Heart right ventricle (tissue), 16 donors: ENCODE results near the gene RNASE12. TPM values are rescaled to one million over a fixed set of nuclear protein-coding genes. Genes with fewer than 3 reads are reported as not detected.

Experiments
- ATAC-seq, 8 donors: fragments of 200-7000 bp; cut with Tn5 transposase; one replicate each; pipeline ENCODE4 v1.9.1; 2020; ENCODE audit warnings: mild to moderate bottlenecking in 8 of 8, moderate library complexity in 8 of 8, moderate number of reproducible peaks in 1 of 8
- DNase-seq, 2 donors: peaks; one replicate each; pipeline ENCODE4 v3.0.0-alpha.2; 2020
- H3K27ac ChIP-seq, 10 donors: fragments of 200-600 bp; sonication (generic) in 2 of 10; one replicate each; pipeline versions ENCODE4 v1.5.0 to v1.8.0; 2020 to 2022; ENCODE audit warnings: mild to moderate bottlenecking in 3 of 10
- H3K27me3 ChIP-seq, 7 donors: fragments of 200-600 bp; one replicate each; pipeline ENCODE4 v1.8.0; 2021 to 2022; ENCODE audit warnings: mild to moderate bottlenecking in 2 of 7
- H3K36me3 ChIP-seq, 9 donors: fragments of 200-600 bp; sonication (generic) in 1 of 9; one replicate each; pipeline versions ENCODE4 v1.5.0 to v1.8.0; 2020 to 2022; ENCODE audit warnings: mild to moderate bottlenecking in 2 of 9
- H3K4me1 ChIP-seq, 9 donors: fragments of 200-600 bp; sonication (generic) in 1 of 9; one replicate each; pipeline versions ENCODE4 v1.5.0 to v1.8.0; 2020 to 2022; ENCODE audit warnings: mild to moderate bottlenecking in 4 of 9
- H3K4me3 ChIP-seq, 10 donors: fragments of 200-600 bp; sonication (generic) in 2 of 10; one replicate each; pipeline versions ENCODE4 v1.5.0 to v1.8.0; 2020 to 2022; ENCODE audit warnings: mild to moderate bottlenecking in 7 of 10, moderate library complexity in 2 of 10
- H3K9me3 ChIP-seq, 11 donors: fragments of 200-600 bp in 10 of 11; sonication (generic) in 2 of 11; one replicate each; pipeline versions ENCODE4 v1.5.0 to v1.8.0; 2013 to 2022; ENCODE audit warnings: mild to moderate bottlenecking in 2 of 11, control low read depth in 1 of 11, moderate library complexity in 1 of 11
- WGBS, 2 donors: extraction: QIAGEN DNeasy Blood & Tissue Kit; methylation state at CpG; one replicate each; pipeline ENCODE4 v1.1.7; 2013; ENCODE audit warnings: inconsistent platforms in 1 of 2; 5-methylcytosine and 5-hydroxymethylcytosine counted together
- intact Hi-C, 10 donors: fragments of 100-400 bp; cut with DNase I; formaldehyde crosslinking; loops; one replicate each; pipeline versions ENCODE4 v1.11.1 to v1.14.2; 2022
- polyA plus RNA-seq, 2 donors: library from polyadenylated mRNA; stranded (reverse); fragments of 200-250 nt; gene quantifications; one replicate each; pipeline ENCODE4 v1.2.3, GENCODE V29; 2013
- total RNA-seq, 10 donors: library from RNA; stranded (reverse); fragmentation: NEBNext Ultra II Directional in 3 of 10; extraction: Animal tissue kit (Norgen Biotek cat#: 25700) in 3 of 10; gene quantifications; one replicate each; pipeline versions ENCODE4 v1.2.1 to v1.2.4, GENCODE V29; 2021 to 2023
- TF ChIP-seq, protein P1 (sequence below), 9 donors: fragments of 200-600 bp; sonication (generic) in 2 of 9; IDR thresholded peaks; one replicate each; pipeline versions ENCODE4 v1.5.0 to v1.8.0; 2021 to 2022; ENCODE audit warnings: antibody characterized with exemption in 9 of 9, mild to moderate bottlenecking in 5 of 9, moderate library complexity in 1 of 9
- donor health status: Arrhythmogenic right ventricular cardiomyopathy.
- donor health status: ischemic (EF 13 %, LVEDD 7.1; RV severe dilation, severe dysfunction).
- donor health status: healthy with polysubstance abuse.
- donor health status: DM: no; HTN: yes; CAD: no.
- donor health status: DM: no; HTN: no; CAD: no.
- donor health status: ischemic (EF 25% LVEDD 6.9; RV normal size, moderate dysfunction).
- donor health status: ischemic (EF 25% LVEDD 5.7; RV mildly dilated, moderate dysfunction).
- donor health status: healthy.
- donor health status: DM: yes; HTN: yes; CAD: no.
- donor health status: Ischemic cardiomyopathy.
- donor health status: ischemic (EF 35%, LVEDD 5.7; RV mildly dilated, moderate dysfunction).
- donor health status: nonischemic (EF 11% LVEDD 7.7; RV severe dilation, severe dysfunction).
- donor health status: DM: yes; HTN: yes; CAD: no.
- donor health status: PGD.
- donor health status: ischemic (EF 29% LVEDD 5.4; RV normal size, mild dysfunction).
- donor health status: nonischemic (EF 23%, LVEDD 6.1; RV moderate dilation, normal function).

RNASE12 gene
- total and polyA plus RNA-seq, 12 donors = not detected

DNA sequence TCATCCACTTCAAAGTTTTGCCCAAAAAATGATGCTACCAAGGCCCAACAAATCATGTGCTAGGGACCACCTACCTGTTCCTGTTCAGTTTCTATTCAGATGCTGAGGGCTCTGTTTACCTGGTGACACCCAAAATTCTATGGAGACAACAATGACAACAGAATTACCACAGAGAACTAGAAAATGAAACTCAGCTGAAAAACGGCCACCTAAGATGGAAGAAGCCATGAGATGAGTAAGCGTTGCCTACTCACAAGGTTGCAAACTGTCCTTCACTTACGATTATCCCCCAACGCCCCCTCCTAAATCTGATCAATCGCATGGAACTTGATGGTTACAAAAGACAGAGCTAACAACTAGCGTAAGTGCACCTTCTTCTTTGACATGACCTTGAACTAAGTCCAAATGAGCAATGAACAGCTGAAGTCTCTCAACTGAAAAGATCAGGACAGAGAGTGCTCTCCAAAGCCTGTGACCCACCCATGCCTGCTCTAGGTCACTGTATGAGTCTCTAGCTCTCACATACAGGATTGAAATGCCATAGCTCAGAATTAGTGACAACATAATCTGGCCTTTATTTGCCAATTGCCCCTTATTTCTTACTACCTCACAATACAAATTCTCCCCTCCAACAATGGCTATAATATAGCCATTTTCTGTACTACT lies 3.6 kb downstream of the RNASE12 start, which contains the start of gene RNASE11:
RNASE11 (minus strand) TSS at position 513 of the 666 bp plus-strand sequence.
- WGBS, 2 donors = 75 to 80% methylated on average over 6 of the region's 6 CpGs
- peak in 1 of 8 donors; percentile 52 for ATAC-seq
- intact Hi-C loops = no loop called here

DNA sequence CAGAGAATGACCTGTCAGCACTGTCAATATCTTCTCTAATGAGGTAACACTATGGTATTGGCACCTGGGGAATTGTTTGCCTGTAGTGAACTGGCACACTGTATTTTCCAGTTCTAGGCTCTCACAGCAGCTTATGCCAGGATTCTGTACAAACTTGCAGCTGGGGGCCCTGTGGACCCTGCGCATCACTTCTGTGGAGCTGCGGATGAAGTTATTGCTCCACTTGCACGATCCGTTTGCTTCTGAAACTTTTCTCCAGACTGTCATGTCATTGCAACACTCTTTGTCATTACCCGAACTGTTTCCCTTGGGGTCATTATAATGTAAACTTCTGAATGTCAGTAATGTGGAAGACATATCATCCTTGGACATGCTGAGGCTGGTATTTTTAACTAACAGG lies 7.3 kb downstream of the RNASE12 start:
- 68 to 78% methylated on average over 5 of the region's 5 CpGs for WGBS, 2 donors
- DNase-seq = no peak
- intact Hi-C loops = no loop called here
- TF ChIP-seq, protein P1, sequence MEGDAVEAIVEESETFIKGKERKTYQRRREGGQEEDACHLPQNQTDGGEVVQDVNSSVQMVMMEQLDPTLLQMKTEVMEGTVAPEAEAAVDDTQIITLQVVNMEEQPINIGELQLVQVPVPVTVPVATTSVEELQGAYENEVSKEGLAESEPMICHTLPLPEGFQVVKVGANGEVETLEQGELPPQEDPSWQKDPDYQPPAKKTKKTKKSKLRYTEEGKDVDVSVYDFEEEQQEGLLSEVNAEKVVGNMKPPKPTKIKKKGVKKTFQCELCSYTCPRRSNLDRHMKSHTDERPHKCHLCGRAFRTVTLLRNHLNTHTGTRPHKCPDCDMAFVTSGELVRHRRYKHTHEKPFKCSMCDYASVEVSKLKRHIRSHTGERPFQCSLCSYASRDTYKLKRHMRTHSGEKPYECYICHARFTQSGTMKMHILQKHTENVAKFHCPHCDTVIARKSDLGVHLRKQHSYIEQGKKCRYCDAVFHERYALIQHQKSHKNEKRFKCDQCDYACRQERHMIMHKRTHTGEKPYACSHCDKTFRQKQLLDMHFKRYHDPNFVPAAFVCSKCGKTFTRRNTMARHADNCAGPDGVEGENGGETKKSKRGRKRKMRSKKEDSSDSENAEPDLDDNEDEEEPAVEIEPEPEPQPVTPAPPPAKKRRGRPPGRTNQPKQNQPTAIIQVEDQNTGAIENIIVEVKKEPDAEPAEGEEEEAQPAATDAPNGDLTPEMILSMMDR (IDR thresholded peaks at IDR 0.05) = no peak
- no peaks in the 10 kb centered on the region for H3K4me1 ChIP-seq
- H3K27ac ChIP-seq = no peak overlapping the region
- peaks cover 0 to 13% (median 0%) of the 10 kb centered on the region in 7 donors for H3K27me3 ChIP-seq
- H3K36me3 ChIP-seq = no peaks in the 10 kb centered on the region
- H3K9me3 ChIP-seq = no peaks in the 10 kb centered on the region
- no peak for ATAC-seq
- H3K4me3 ChIP-seq = no peak overlapping the region

More for the DNA sequence above, 3.6 kb downstream of the RNASE12 start, which contains the start of gene RNASE11:
- no peaks in the 10 kb centered on the region for H3K9me3 ChIP-seq
- H3K36me3 ChIP-seq = no peaks in the 10 kb centered on the region
- H3K4me1 ChIP-seq = no peaks in the 10 kb centered on the region
- no peak for DNase-seq
- H3K27me3 ChIP-seq = peaks cover 0 to 23% (median 4%) of the 10 kb centered on the region in 7 donors
- H3K4me3 ChIP-seq = no peak within 1 kb of the TSS
- TF ChIP-seq, protein P1 (IDR thresholded peaks at IDR 0.05) = no peak
- no peak within 1 kb of the TSS for H3K27ac ChIP-seq

DNA sequence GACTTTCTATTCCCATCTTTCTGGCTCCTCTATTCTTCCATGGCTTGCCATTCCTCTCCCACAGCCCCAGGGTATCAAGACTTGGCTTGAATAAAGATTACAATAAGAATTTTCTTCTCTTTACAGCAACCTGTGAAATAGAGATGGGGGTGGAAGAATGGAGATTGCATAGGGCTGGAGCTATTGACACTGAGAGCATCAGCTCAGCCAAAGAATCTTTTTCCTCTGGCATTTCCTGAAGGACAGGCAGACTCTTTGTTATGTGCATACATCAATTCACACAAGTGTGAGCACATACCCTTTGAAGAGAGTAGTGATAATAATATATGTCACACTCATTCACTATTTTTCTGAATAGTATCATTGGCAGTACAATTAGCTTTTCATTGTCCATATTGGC lies 8.0 kb downstream of the RNASE12 start:
- Histone ChIP-seq H3K4me1 (no peaks in the 10 kb centered on the region), H3K9me3 (no peaks in the 10 kb centered on the region), H3K4me3 (no peak overlapping the region), H3K27ac (no peak overlapping the region), H3K27me3 (peaks cover 0 to 13% (median 0%) of the 10 kb centered on the region in 7 donors), H3K36me3 (no peaks in the 10 kb centered on the region)
- intact Hi-C loops = no loop called here
- ATAC-seq (no peak), DNase-seq (no peak)
- TF ChIP-seq, protein P1 (IDR thresholded peaks at IDR 0.05) = no peak

DNA sequence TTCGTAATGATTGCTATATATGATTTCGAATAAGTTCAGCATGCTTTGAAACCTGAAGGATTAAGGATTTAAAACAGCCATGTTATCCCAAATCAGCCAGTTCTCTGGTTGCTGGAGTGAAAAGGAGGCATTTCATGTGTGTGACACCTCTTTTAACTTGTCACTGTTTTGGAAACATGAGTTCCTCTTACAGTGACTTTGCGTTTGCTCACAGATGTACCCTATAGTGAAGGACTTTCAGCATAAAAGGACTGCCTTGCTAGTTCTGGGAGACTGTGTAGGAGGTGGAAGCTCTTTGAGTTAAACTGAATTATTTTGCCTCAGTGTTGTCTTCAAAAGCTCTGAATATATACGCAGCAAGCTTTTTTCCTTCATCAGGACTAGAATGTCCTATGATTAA lies 10.9 kb downstream of the RNASE12 start:
- no peak overlapping the region for H3K4me3 ChIP-seq
- TF ChIP-seq, protein P1 (IDR thresholded peaks at IDR 0.05) = no peak
- no peak overlapping the region for H3K27ac ChIP-seq
- no peaks in the 10 kb centered on the region for H3K9me3 ChIP-seq
- intact Hi-C loops = no loop called here
- H3K27me3 ChIP-seq = peaks cover 0 to 8% (median 0%) of the 10 kb centered on the region in 7 donors
- DNase-seq = no peak
- no peak for ATAC-seq
- H3K36me3 ChIP-seq = no peaks in the 10 kb centered on the region
- H3K4me1 ChIP-seq = no peaks in the 10 kb centered on the region
- WGBS, 2 donors = 88 to 89% methylated on average over 4 of the region's 4 CpGs
